ENCODE results near the gene RNF175.

- TF ChIP-seq, protein P1, sequence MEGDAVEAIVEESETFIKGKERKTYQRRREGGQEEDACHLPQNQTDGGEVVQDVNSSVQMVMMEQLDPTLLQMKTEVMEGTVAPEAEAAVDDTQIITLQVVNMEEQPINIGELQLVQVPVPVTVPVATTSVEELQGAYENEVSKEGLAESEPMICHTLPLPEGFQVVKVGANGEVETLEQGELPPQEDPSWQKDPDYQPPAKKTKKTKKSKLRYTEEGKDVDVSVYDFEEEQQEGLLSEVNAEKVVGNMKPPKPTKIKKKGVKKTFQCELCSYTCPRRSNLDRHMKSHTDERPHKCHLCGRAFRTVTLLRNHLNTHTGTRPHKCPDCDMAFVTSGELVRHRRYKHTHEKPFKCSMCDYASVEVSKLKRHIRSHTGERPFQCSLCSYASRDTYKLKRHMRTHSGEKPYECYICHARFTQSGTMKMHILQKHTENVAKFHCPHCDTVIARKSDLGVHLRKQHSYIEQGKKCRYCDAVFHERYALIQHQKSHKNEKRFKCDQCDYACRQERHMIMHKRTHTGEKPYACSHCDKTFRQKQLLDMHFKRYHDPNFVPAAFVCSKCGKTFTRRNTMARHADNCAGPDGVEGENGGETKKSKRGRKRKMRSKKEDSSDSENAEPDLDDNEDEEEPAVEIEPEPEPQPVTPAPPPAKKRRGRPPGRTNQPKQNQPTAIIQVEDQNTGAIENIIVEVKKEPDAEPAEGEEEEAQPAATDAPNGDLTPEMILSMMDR (IDR thresholded peaks at IDR 0.05; ENCODE audit: insufficient read depth, low read length, poor library complexity, severe bottlenecking), result no peak
- no peak for TF ChIP-seq EZH2phosphoT487 (conservative IDR thresholded peaks at IDR 0.05; ENCODE audit: low read length)
Measured at GRCh38 chr4:153790962-153791551, 31.2 kb upstream of the RNF175 start.

All from SU-DHL-6 (cell line).